NCI-H1694 treated with DMSO at 0.1 percent for 48 hours (cell line): ENCODE results near the gene TFB2M.
"Not testable (repeated sequence)": the region's sequence is repeated elsewhere in the genome, so short reads cannot be mapped to it uniquely, and the experiment has no call there.

Source experiments
- DNase-seq: peaks from one replicate; lab custom pipeline; 2025; lab: John Stamatoyannopoulos, UW

The TFB2M gene, protein sequence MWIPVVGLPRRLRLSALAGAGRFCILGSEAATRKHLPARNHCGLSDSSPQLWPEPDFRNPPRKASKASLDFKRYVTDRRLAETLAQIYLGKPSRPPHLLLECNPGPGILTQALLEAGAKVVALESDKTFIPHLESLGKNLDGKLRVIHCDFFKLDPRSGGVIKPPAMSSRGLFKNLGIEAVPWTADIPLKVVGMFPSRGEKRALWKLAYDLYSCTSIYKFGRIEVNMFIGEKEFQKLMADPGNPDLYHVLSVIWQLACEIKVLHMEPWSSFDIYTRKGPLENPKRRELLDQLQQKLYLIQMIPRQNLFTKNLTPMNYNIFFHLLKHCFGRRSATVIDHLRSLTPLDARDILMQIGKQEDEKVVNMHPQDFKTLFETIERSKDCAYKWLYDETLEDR

GRCh38 chr1:246566128-246566812 lies at the start of gene TFB2M, which contains the start of gene CNST:
TFB2M (minus strand) TSS chr1:246566261; CDS start chr1:246566138, 123 bp downstream.
CNST (plus strand) TSS chr1:246566456; CDS start chr1:246591563, 25,107 bp downstream.
- DNase-seq = peak; percentile 95

GRCh38 chr1:246613096-246613758 lies 47.2 kb upstream of the TFB2M start:
- DNase-seq = no peak

DNA sequence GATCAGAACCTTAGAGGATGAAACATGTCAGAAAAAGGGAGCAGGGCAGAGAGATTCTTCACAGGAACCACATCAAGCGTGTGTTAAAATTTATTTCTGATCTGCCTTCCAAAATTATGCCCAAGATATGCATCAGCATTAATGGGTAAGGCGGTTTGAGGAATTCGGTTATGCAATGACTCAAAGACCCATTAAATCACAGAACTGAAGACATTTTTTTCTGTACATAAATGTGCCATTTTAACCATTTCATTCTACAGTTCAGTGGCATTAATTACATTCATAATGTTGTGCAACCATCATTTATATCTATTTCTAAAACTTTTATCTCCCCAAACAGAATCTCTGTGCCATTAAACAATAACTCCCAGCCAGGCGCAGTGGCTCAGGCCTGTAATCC lies 43.6 kb upstream of the TFB2M start:
- DNase-seq = no peak

DNA sequence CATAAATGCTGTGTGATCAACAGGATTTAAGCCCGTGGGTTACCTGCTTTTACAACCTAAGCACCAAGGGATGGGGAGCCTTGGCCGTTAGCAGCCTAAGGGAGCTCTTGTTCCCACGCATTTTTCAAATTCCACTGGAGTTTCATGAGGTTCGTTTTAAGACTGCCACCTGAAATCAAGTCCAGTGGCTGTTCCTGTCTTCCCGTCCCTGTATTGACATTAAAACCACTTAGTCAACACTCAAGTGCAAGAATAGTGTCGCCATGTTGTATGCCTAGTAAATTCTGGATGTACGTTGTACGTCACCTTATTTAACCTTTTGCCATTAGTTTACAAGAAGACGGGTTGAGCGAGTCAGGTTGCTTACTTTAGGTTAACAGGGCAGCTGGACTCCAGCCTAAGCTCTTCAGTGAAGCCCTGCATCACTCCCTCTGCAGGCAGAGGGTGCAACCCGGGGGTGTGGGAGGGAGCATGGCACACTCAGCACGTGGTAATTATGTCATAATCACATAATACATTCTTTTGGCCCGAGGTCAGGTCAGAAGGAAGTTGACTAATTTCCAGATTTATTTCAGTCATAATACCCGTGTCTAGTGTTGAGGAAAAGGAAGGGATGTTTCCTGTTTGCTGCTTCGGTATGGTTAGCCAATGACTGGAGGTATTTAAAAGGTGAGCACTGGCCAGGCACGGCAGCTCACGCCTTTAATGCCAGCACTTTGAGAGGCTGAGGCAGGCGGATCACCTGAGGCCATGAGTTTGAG lies 42.7 kb upstream of the TFB2M start:
- peak; percentile 11 for DNase-seq

DNA sequence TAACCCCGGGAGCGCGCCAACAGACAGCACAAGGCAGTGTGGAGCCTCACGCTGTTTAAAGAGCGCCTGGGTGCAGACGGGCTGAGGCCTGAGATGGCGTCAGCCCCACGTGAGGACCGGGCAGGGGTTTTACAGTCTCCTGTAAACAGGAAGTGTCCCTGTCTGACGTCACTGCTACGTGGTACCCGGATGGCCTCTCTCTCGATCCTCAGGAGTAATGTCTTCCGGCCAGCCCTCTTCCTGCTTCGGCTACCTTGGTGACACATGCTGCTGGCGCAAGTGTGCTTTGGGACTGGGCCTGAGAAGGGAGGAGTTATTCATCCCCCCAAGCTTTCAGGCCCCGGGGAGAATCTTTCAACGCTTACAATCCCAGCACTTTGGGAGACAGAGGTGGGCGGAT lies 41.4 kb upstream of the TFB2M start:
- DNase-seq = no peak

DNA sequence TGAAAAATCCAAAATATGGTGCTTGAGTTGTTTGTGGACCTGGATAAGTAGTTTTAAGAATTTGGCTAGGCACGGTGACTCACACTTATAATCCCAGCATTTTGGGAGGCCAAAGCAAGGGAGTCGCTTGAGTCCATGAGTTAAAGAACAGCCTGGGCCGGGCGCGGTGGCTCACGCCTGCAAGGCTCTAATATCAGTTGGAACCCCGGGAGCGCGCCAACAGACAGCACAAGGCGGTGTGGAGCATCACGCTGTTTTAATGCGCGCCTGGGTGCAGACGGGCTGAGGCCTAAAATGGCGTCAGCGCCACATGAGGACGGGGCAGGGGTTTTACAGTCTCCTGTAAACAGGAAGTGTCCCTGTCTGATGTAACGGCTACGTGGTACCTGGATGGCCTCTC lies 39.2 kb upstream of the TFB2M start:
- not testable (repeated sequence) for DNase-seq

- DNase-seq = peak; percentile 10
These were observed 36.1 kb upstream of the TFB2M start for GRCh38 chr1:246602194-246602593.

GRCh38 chr1:246600579-246600978 lies 34.5 kb upstream of the TFB2M start:
- DNase-seq = no peak

GRCh38 chr1:246599315-246599714 lies 33.3 kb upstream of the TFB2M start:
- no peak for DNase-seq

- DNase-seq = no peak
These were observed 31.9 kb upstream of the TFB2M start for GRCh38 chr1:246597971-246598370.

DNA sequence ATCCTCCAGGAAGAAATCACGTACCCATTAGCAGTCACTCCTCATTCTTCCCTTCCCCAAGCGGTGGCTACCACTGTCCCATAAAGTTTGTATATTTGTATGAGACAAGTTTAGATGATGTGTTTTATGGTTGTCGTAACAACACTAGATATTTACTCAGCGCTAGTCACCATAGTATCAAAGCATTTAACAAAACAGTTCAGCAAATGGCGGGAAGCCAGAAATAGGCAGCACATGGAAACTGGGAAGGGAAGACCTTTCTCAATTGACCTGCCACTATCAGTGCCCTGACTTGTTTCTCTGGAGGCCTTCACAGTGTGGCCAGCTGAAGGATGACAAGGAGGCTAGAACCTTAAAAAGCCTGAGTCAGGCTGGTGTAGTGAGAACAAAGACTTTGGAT lies 31.3 kb upstream of the TFB2M start:
- no peak for DNase-seq

DNA sequence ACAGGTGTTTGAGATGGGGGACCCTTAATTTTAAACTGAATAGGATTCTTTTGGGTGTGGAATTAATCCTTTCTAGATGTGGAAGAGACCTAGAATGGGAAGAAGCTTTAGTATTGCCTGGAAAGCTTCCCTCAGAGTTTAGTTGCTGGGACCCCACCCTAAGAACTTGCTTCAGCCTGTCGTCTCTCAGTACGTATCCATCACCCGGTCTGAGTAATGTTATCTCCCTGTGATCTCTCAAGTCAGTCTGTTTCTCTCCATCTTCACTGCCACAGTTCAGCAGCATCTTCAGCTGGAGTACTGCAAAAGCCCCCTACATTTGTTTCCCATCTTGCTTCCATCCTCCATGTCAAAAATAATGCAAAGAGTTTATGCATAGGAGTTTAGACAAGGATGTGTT lies 29.1 kb upstream of the TFB2M start:
- no peak for DNase-seq

DNA sequence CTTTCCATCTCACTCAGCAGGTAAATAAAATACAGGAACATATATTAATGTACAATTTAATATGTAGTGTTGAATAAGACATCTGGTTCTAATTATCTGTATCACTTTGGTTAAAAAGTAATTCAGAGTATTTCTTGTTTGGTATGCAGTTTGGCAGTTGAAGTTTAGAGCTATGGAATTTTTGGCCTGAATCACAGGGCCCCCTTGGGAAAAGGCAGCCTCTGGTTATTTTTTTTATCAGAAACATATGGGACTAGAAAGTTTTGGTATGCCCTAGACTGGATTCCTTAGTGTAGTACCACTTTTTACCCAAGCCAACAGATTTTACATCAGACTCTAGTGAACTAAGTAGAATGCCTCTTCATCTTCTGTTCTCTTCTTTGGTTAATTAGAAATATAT lies 26.6 kb upstream of the TFB2M start:
- no peak for DNase-seq

DNA sequence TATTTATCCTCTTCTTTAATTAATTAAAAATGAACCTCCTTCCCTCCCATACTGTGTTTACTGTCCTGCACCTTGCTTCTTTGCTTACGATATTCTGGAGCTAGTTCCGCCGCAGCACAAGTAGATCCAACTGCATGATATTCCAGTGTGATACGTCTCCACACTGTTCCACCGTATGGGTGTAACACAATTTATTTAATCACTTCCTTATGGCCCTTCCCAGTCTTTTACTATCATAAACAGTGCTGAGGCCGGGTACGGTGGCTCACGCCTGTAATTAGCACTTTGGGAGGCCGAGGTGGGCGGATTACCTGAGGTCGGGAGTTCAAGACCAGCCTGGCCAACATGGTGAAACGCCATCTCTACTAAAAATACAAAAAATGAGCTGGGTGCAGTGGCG lies 25.9 kb upstream of the TFB2M start:
- DNase-seq = no peak

DNA sequence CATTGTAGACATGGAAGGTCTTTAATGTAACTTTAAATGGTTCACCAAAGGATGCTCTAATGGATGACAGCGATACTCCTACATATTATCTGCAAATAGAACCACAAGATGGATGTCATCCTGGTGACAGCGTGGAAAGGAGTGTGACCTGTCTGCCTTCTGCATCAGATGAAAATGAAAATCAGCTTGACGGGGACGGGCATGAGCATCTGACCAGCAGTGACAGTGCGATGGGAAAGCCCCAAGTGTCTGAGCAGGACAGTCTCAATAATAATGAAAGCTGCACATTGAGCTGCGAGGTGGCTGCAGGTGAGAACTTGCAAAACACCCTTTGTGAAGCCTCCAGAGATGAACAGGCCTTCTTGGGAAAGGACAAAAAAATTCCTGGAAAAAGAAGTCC lies 25.4 kb upstream of the TFB2M start:
- DNase-seq = no peak

GRCh38 chr1:246591047-246591446 lies 25.0 kb upstream of the TFB2M start:
- DNase-seq = no peak

GRCh38 chr1:246589919-246590318 lies 23.9 kb upstream of the TFB2M start:
- DNase-seq = not testable (repeated sequence)

- DNase-seq = no peak
These were observed 22.2 kb upstream of the TFB2M start for GRCh38 chr1:246588159-246588721.

GRCh38 chr1:246587606-246588005 lies 21.5 kb upstream of the TFB2M start:
- no peak for DNase-seq

- no peak for DNase-seq
These were observed 21.0 kb upstream of the TFB2M start for GRCh38 chr1:246587032-246587431.

GRCh38 chr1:246583448-246584185 lies 17.6 kb upstream of the TFB2M start:
- no peak for DNase-seq
